HepG2 (cell line): ENCODE results near the gene TRPV4. TPM values are rescaled to one million over a fixed set of nuclear protein-coding genes. Genes with fewer than 3 reads are reported as not detected.

Source experiments
- ARHGAP35 ChIP-seq: sonication (generic); formaldehyde crosslinking; IDR thresholded peaks from 2 replicates; pipeline ENCODE4 v1.9.0; 2022; ENCODE audit warnings: mild to moderate bottlenecking, inconsistent platforms, moderate library complexity, missing genetic modification reagents, borderline replicate concordance
- CERS6 ChIP-seq: sonication (generic); formaldehyde crosslinking; IDR thresholded peaks from 2 replicates; pipeline ENCODE4 v1.5.0; 2020; ENCODE audit warnings: missing genetic modification reagents
- CHCHD3 ChIP-seq: sonication (generic); formaldehyde crosslinking; IDR thresholded peaks from 2 replicates; pipeline ENCODE4 v1.8.0; 2022; ENCODE audit warnings: mild to moderate bottlenecking, missing genetic modification reagents, moderate library complexity
- CTCF ChIP-seq: sonication (generic); formaldehyde crosslinking; IDR thresholded peaks from 2 replicates; pipeline ENCODE4 v1.5.0; 2020; ENCODE audit warnings: mild to moderate bottlenecking, missing genetic modification reagents, moderate library complexity
- DMTF1 ChIP-seq: sonication (generic); formaldehyde crosslinking; IDR thresholded peaks from 2 replicates; pipeline ENCODE4 v1.4.0; 2020; ENCODE audit warnings: mild to moderate bottlenecking, missing genetic modification reagents
- DR1 ChIP-seq: sonication (generic); formaldehyde crosslinking; IDR thresholded peaks from 2 replicates; pipeline ENCODE4 v1.8.0; 2021; ENCODE audit warnings: mild to moderate bottlenecking, missing genetic modification reagents, inconsistent platforms
- FOXK1 ChIP-seq: sonication (generic); formaldehyde crosslinking; IDR thresholded peaks from 2 replicates; pipeline ENCODE4 v1.4.0; 2020; ENCODE audit warnings: low read depth, missing genetic modification reagents, borderline replicate concordance
- IRF2 ChIP-seq: IDR thresholded peaks from 2 replicates; pipeline ENCODE4 v1.6.1; 2018; ENCODE audit warnings: missing genetic modification reagents, missing compliant biosample characterization
- ISL2 ChIP-seq: sonication (generic); formaldehyde crosslinking; IDR thresholded peaks from 2 replicates; pipeline ENCODE4 v1.5.0; 2020; ENCODE audit warnings: missing genetic modification reagents
- MYNN ChIP-seq: sonication (generic); formaldehyde crosslinking; IDR thresholded peaks from 2 replicates; pipeline ENCODE4 v1.4.0; 2020; ENCODE audit warnings: mild to moderate bottlenecking, low read depth, missing genetic modification reagents
- NFE2L1 ChIP-seq: sonication (generic); formaldehyde crosslinking; IDR thresholded peaks from 2 replicates; pipeline ENCODE4 v1.4.0; 2020; ENCODE audit warnings: missing genetic modification reagents, mild to moderate bottlenecking, borderline replicate concordance
- NFE2L2 ChIP-seq: fragments of 150-350 bp; IDR thresholded peaks from 2 replicates; pipeline ENCODE4 v1.6.1; 2014; ENCODE audit warnings: low read length
- NKX3-1 ChIP-seq: sonication (generic); formaldehyde crosslinking; IDR thresholded peaks from 2 replicates; pipeline ENCODE4 v1.5.0; 2020; ENCODE audit warnings: missing genetic modification reagents
- RAD21 ChIP-seq: fragments of 450-650 bp; formaldehyde crosslinking; IDR thresholded peaks from 2 replicates; pipeline ENCODE4 v1.5.0; 2020; ENCODE audit warnings: mild to moderate bottlenecking
- STAG1 ChIP-seq: sonication (generic); formaldehyde crosslinking; IDR thresholded peaks from 2 replicates; pipeline ENCODE4 v1.4.0; 2020; ENCODE audit warnings: missing genetic modification reagents
- XBP1 ChIP-seq: sonication (generic); formaldehyde crosslinking; IDR thresholded peaks from 2 replicates; pipeline ENCODE4 v1.5.0; 2020; ENCODE audit warnings: missing genetic modification reagents
- ZBTB1 ChIP-seq: sonication (generic); formaldehyde crosslinking; IDR thresholded peaks from 2 replicates; pipeline ENCODE4 v1.4.0; 2020; ENCODE audit warnings: missing genetic modification reagents, borderline replicate concordance
- ZFP62 ChIP-seq: sonication (generic); formaldehyde crosslinking; IDR thresholded peaks from 2 replicates; pipeline ENCODE4 v1.4.0; 2020; ENCODE audit warnings: missing genetic modification reagents
- ZNF234 ChIP-seq: sonication (generic); formaldehyde crosslinking; conservative IDR thresholded peaks from 2 replicates; pipeline ENCODE4 v1.5.1; 2020; ENCODE audit warnings: mild to moderate bottlenecking, missing genetic modification reagents
- ZNF501 ChIP-seq: sonication (generic); formaldehyde crosslinking; IDR thresholded peaks from 2 replicates; pipeline ENCODE4 v1.5.1; 2020; ENCODE audit warnings: mild to moderate bottlenecking, moderate library complexity, missing genetic modification reagents
- ZNF660 ChIP-seq: sonication (generic); formaldehyde crosslinking; IDR thresholded peaks from 2 replicates; pipeline ENCODE4 v1.5.1; 2020; ENCODE audit warnings: mild to moderate bottlenecking, low read depth, missing genetic modification reagents, borderline replicate concordance
- ZNF841 ChIP-seq: sonication (generic); formaldehyde crosslinking; IDR thresholded peaks from 2 replicates; pipeline ENCODE4 v1.8.1; 2023; ENCODE audit warnings: missing genetic modification reagents, borderline replicate concordance
- ZZZ3 ChIP-seq: sonication (generic); formaldehyde crosslinking; IDR thresholded peaks from 2 replicates; pipeline ENCODE4 v1.4.0; 2020; ENCODE audit warnings: missing genetic modification reagents, mild to moderate bottlenecking, borderline replicate concordance
- polyA plus RNA-seq, 8 experiments: library from polyadenylated mRNA; depleted of rRNA in 3 of 8; stranded (reverse) in 7 of 8; unstranded in 1 of 8; fragments of >200 nt; fragmentation: Illumina TruSeq in 4 of 8; extraction: Trizol in 4 of 8; gene quantifications; 2 replicates each; pipeline versions ENCODE4 v1.2.1 to v1.2.3, GENCODE V29; 2011 to 2016; ENCODE audit warnings: low read depth in 4 of 8, missing spikeins in 1 of 8, mixed read lengths in 1 of 8; ENCODE audit not compliant: insufficient read depth in 1 of 8
- total RNA-seq, 5 experiments: library from RNA; depleted of rRNA; stranded (reverse); fragments of >200 nt; fragmentation: Illumina TruSeq; extraction: Trizol; gene quantifications; 2 replicates each; pipeline ENCODE4 v1.2.3, GENCODE V29; 2016; ENCODE audit warnings: low read depth in 1 of 5

Gene TRPV4
- total and polyA plus RNA-seq, 2 of the 13 experiments (the other 11 are each of a cell fraction or from before 2014, with no cell fraction given), result 0.66 to 4.7 TPM

GRCh38 chr12:109775172-109775881 is 57.9 kb downstream of the TRPV4 start (continued):
- TF ChIP-seq CTCF (CRISPR knock-in tag) (peak; percentile 95), CERS6 (CRISPR knock-in tag) (no peak), MYNN (CRISPR knock-in tag) (no peak), NKX3-1 (CRISPR knock-in tag) (no peak), ZNF501 (CRISPR knock-in tag) (0 out of 2 replicates have a peak, but pooled peaks have one; percentile 20), DR1 (CRISPR knock-in tag) (no peak), ZNF234 (CRISPR knock-in tag) (no peak), ZFP62 (CRISPR knock-in tag) (no peak), ZNF660 (no peak), IRF2 (CRISPR knock-in tag) (0 out of 2 replicates have a peak, but pooled peaks have one; percentile 42), DMTF1 (CRISPR knock-in tag) (no peak), ISL2 (CRISPR knock-in tag) (no peak), CHCHD3 (CRISPR knock-in tag) (no peak), FOXK1 (CRISPR knock-in tag) (peak; percentile 19; the same call in 1 of the 2 replicates), ZZZ3 (no peak), ZBTB1 (CRISPR knock-in tag) (no peak), STAG1 (peak; percentile 98), ARHGAP35 (CRISPR knock-in tag) (no peak), RAD21 (CRISPR knock-in tag) (peak; percentile 94), ZNF841 (no peak), NFE2L1 (CRISPR knock-in tag) (no peak), XBP1 (CRISPR knock-in tag) (no peak), NFE2L2 (no peak)
- TF ChIP-seq, all 625 proteins: peak for 48
